Measurements from ENCODE around the gene NLRC4. TPM values are rescaled to one million over a fixed set of nuclear protein-coding genes. Genes with fewer than 3 reads are reported as not detected.

Gene NLRC4
- total and polyA plus RNA-seq, 2 of the 4 experiments (the other 2 are of a cell fraction), result not detected

GRCh38 chr2:32222966-32223365 lies 41.7 kb downstream of the NLRC4 start:
- H3K9me3 ChIP-seq (ENCODE audit: control insufficient read depth, insufficient read depth, low read length), result no peaks in the 10 kb centered on the region
- no peak overlapping the region for H3K56ac ChIP-seq (ENCODE audit: extremely low read depth, insufficient read depth, low read length)
- no peak overlapping the region for H2BK20ac ChIP-seq (ENCODE audit: low read depth, low read length)
- H3K27ac ChIP-seq (ENCODE audit: insufficient read depth, low read length), result no peak overlapping the region
- H2AFZ ChIP-seq (replicated peaks; ENCODE audit: low read length, poor library complexity), result no peak overlapping the region
- no peak overlapping the region for H4K8ac ChIP-seq (ENCODE audit: low read depth in 2 of 2, low read length in 2 of 2)
- peaks cover 17% of the 10 kb centered on the region for H3K36me3 ChIP-seq (ENCODE audit: control insufficient read depth, insufficient read depth, low read length)
- no peak overlapping the region for H4K5ac ChIP-seq (ENCODE audit: low read depth, low read length)
- H3K9ac ChIP-seq (ENCODE audit: low read depth, low read length), result no peak overlapping the region
- ATAC-seq (ENCODE audit: low read depth), result no peak
- H2AK5ac ChIP-seq (ENCODE audit: low read depth, low read length), result no peak overlapping the region
- no peaks in the 10 kb centered on the region for H4K20me1 ChIP-seq (ENCODE audit: insufficient read depth, low read length)
- no TSS peak for BruUV-seq (replicated peaks)
- H3K4me2 ChIP-seq (ENCODE audit: low read depth, low read length), result no peak overlapping the region
- dilution Hi-C loops (cut with HindIII; ENCODE audit: low sequenced_read_pairs, unreplicated experiment) (no loop called here), intact Hi-C loops (cut with micrococcal nuclease) (no loop called here), in situ Hi-C loops (cut with MboI; ENCODE audit: low sequenced_read_pairs) (no loop called here)
- H3K4me1 ChIP-seq (ENCODE audit: control insufficient read depth, insufficient read depth, low read length), result no peaks in the 10 kb centered on the region
- H2AK9ac ChIP-seq (replicated peaks; ENCODE audit: low read depth, low read length, poor library complexity), result no peak overlapping the region
- H3K9me1 ChIP-seq (ENCODE audit: insufficient read depth, low read length), result peaks cover 3% of the 10 kb centered on the region; the same call in 1 of the 2 replicates
- ChIA-PET POLR2A (ENCODE audit: unreplicated experiment) (no interaction called here), CTCF (no interaction called here)
- H3K23ac ChIP-seq (ENCODE audit: low read depth, low read length), result no peak overlapping the region
- H3K14ac ChIP-seq (replicated peaks; ENCODE audit: low read depth, low read length), result no peak overlapping the region
- H3K27me3 ChIP-seq (ENCODE audit: control insufficient read depth, insufficient read depth, low read length), result no peaks in the 10 kb centered on the region
- no peak overlapping the region for H2BK15ac ChIP-seq (ENCODE audit: low read depth, low read length)
- no peak overlapping the region for H3K18ac ChIP-seq (ENCODE audit: low read depth, low read length)
- H2BK120ac ChIP-seq (ENCODE audit: low read depth, low read length), result no peak overlapping the region
- no peak overlapping the region for H3K4ac ChIP-seq (ENCODE audit: low read depth, low read length)
- H2BK5ac ChIP-seq (ENCODE audit: low read depth, low read length, poor library complexity, severe bottlenecking), result no peak overlapping the region
- H4K91ac ChIP-seq (ENCODE audit: insufficient read depth, low read depth, low read length), result no peak overlapping the region
- WGBS, 2 experiments (ENCODE audit: extremely low coverage in 2 of 2, insufficient read length in 1 of 2), result no CpG with 5 or more reads among the region's 2 CpGs
- no peak for TF ChIP-seq MXI1 (IDR thresholded peaks at IDR 0.05; ENCODE audit: borderline replicate concordance, low read depth, low read length)
- no peak for TF ChIP-seq CTCF (conservative IDR thresholded peaks at IDR 0.05; ENCODE audit: low read depth, low read length)
- no peak for TF ChIP-seq NFE2L2 (IDR thresholded peaks at IDR 0.05; ENCODE audit: low read depth, low read length)
- no peak for TF ChIP-seq RFX5 (IDR thresholded peaks at IDR 0.05; ENCODE audit: low read depth, low read length)
- TF ChIP-seq POLR2A (IDR thresholded peaks at IDR 0.05; ENCODE audit: low read depth, low read length), result no peak
- no peak for TF ChIP-seq BHLHE40 (IDR thresholded peaks at IDR 0.05; ENCODE audit: low read depth, low read length)
- TF ChIP-seq MAZ (IDR thresholded peaks at IDR 0.05; ENCODE audit: borderline replicate concordance, low read depth, low read length), result no peak
- no peak for TF ChIP-seq CEBPB (IDR thresholded peaks at IDR 0.05; ENCODE audit: low read depth, low read length)
- no peak for TF ChIP-seq MAFK (IDR thresholded peaks at IDR 0.05; ENCODE audit: low read depth, low read length)
- TF ChIP-seq FOS (IDR thresholded peaks at IDR 0.05; ENCODE audit: low read depth, low read length), result no peak
- H3K4me3 ChIP-seq (ENCODE audit: insufficient read depth, low read depth, low read length), result no peak overlapping the region
- no peaks in the 10 kb centered on the region for H3K79me1 ChIP-seq (ENCODE audit: low read depth in 1 of 2, low read length in 2 of 2)
- DNase-seq, result no peak
